Muscle layer of duodenum (tissue), 2 donors: ENCODE data around the gene SF3B1.

Experiments used
- H3K27ac ChIP-seq: one replicate; pipeline ENCODE4 v1.7.0; 2013; ENCODE audit warnings: mild to moderate bottlenecking, low read length
- H3K27me3 ChIP-seq: one replicate; pipeline ENCODE4 v1.7.0; 2013; ENCODE audit warnings: low read depth, mild to moderate bottlenecking, control low read depth, low read length
- H3K36me3 ChIP-seq, 2 donors: one replicate each; pipeline ENCODE4 v1.7.0; 2013; ENCODE audit warnings: low read length in 2 of 2, control low read depth in 1 of 2, mild to moderate bottlenecking in 1 of 2; ENCODE audit not compliant: insufficient read depth in 2 of 2, control insufficient read depth in 1 of 2
- H3K4me1 ChIP-seq, 2 donors: one replicate each; pipeline ENCODE4 v1.7.0; 2013; ENCODE audit warnings: low read length in 2 of 2, mild to moderate bottlenecking in 2 of 2, control low read depth in 1 of 2, moderate library complexity in 1 of 2; ENCODE audit not compliant: insufficient read depth in 2 of 2, control insufficient read depth in 1 of 2
- H3K4me3 ChIP-seq, 2 donors: one replicate each; pipeline ENCODE4 v1.7.0; 2013; ENCODE audit warnings: low read length in 2 of 2, low read depth in 1 of 2, mild to moderate bottlenecking in 1 of 2
- H3K9me3 ChIP-seq, 2 donors: one replicate each; pipeline ENCODE4 v1.7.0; 2013; ENCODE audit warnings: low read length in 2 of 2, control low read depth in 1 of 2, mild to moderate bottlenecking in 1 of 2; ENCODE audit not compliant: control insufficient read depth in 1 of 2
- donor health status: healthy.

SF3B1 gene

GRCh38 chr2:197431858-197432257 lies 3.0 kb downstream of the SF3B1 start:
- no peak overlapping the region for H3K4me3 ChIP-seq
- no peaks in the 10 kb centered on the region for H3K9me3 ChIP-seq
- peaks cover 0 to 5% of the 10 kb centered on the region in 2 donors for H3K36me3 ChIP-seq
- H3K27ac ChIP-seq = no peak overlapping the region
- H3K27me3 ChIP-seq = no peaks in the 10 kb centered on the region
- H3K4me1 ChIP-seq = peaks cover 20 to 49% of the 10 kb centered on the region in 2 donors

- H3K36me3 ChIP-seq = peaks cover 0 to 8% of the 10 kb centered on the region in 2 donors
- H3K27me3 ChIP-seq = no peaks in the 10 kb centered on the region
- H3K27ac ChIP-seq = no peak overlapping the region
- H3K4me3 ChIP-seq = no peak overlapping the region
- no peaks in the 10 kb centered on the region for H3K9me3 ChIP-seq
- H3K4me1 ChIP-seq = peaks cover 22 to 74% of the 10 kb centered on the region in 2 donors
Observed at GRCh38 chr2:197427986-197428385, 6.8 kb downstream of the SF3B1 start.

- H3K27me3 ChIP-seq = no peaks in the 10 kb centered on the region
- H3K9me3 ChIP-seq = no peaks in the 10 kb centered on the region
- H3K4me3 ChIP-seq = no peak overlapping the region
- H3K4me1 ChIP-seq = peaks cover 17 to 63% of the 10 kb centered on the region in 2 donors
- H3K36me3 ChIP-seq = peaks cover 0 to 11% of the 10 kb centered on the region in 2 donors
- no peak overlapping the region for H3K27ac ChIP-seq
Observed at GRCh38 chr2:197426723-197427603, 7.9 kb downstream of the SF3B1 start.

GRCh38 chr2:197425550-197425949 lies 9.3 kb downstream of the SF3B1 start:
- no peak overlapping the region for H3K4me3 ChIP-seq
- no peak overlapping the region for H3K27ac ChIP-seq
- peaks cover 14 to 49% of the 10 kb centered on the region in 2 donors for H3K4me1 ChIP-seq
- H3K36me3 ChIP-seq = peaks cover 5 to 16% of the 10 kb centered on the region in 2 donors
- no peaks in the 10 kb centered on the region for H3K9me3 ChIP-seq
- no peaks in the 10 kb centered on the region for H3K27me3 ChIP-seq

GRCh38 chr2:197423307-197423706 lies 11.5 kb downstream of the SF3B1 start:
- Histone ChIP-seq H3K36me3 (peaks cover 25 to 38% of the 10 kb centered on the region in 2 donors), H3K27ac (no peak overlapping the region), H3K9me3 (no peaks in the 10 kb centered on the region), H3K27me3 (no peaks in the 10 kb centered on the region), H3K4me3 (no peak overlapping the region), H3K4me1 (peaks cover 12 to 45% of the 10 kb centered on the region in 2 donors)

GRCh38 chr2:197419438-197419837 lies 15.4 kb downstream of the SF3B1 start:
- H3K9me3 ChIP-seq = no peaks in the 10 kb centered on the region
- peaks cover 0 to 12% of the 10 kb centered on the region in 2 donors for H3K4me1 ChIP-seq
- H3K4me3 ChIP-seq = no peak overlapping the region
- no peaks in the 10 kb centered on the region for H3K27me3 ChIP-seq
- peaks cover 50 to 59% of the 10 kb centered on the region in 2 donors for H3K36me3 ChIP-seq
- H3K27ac ChIP-seq = no peak overlapping the region

GRCh38 chr2:197416268-197416667 lies 18.6 kb downstream of the SF3B1 start:
- no peak overlapping the region for H3K4me3 ChIP-seq
- no peak overlapping the region for H3K27ac ChIP-seq
- H3K4me1 ChIP-seq = peaks cover 0 to 4% of the 10 kb centered on the region in 2 donors
- H3K36me3 ChIP-seq = peaks cover 61 to 68% of the 10 kb centered on the region in 2 donors
- no peaks in the 10 kb centered on the region for H3K9me3 ChIP-seq
- no peaks in the 10 kb centered on the region for H3K27me3 ChIP-seq

- no peaks in the 10 kb centered on the region for H3K9me3 ChIP-seq
- H3K27ac ChIP-seq = no peak overlapping the region
- no peaks in the 10 kb centered on the region for H3K27me3 ChIP-seq
- peaks cover 60 to 68% of the 10 kb centered on the region in 2 donors for H3K36me3 ChIP-seq
- H3K4me3 ChIP-seq = no peak overlapping the region
- no peaks in the 10 kb centered on the region for H3K4me1 ChIP-seq
Observed at GRCh38 chr2:197414515-197414914, 20.3 kb downstream of the SF3B1 start.

- H3K36me3 ChIP-seq = peaks cover 58 to 68% of the 10 kb centered on the region in 2 donors
- H3K9me3 ChIP-seq = no peaks in the 10 kb centered on the region
- H3K4me1 ChIP-seq = no peaks in the 10 kb centered on the region
- no peak overlapping the region for H3K27ac ChIP-seq
- H3K27me3 ChIP-seq = no peaks in the 10 kb centered on the region
- H3K4me3 ChIP-seq = no peak overlapping the region
Observed at GRCh38 chr2:197414039-197414438, 20.8 kb downstream of the SF3B1 start.

- no peak overlapping the region for H3K4me3 ChIP-seq
- H3K36me3 ChIP-seq = peaks cover 81 to 90% of the 10 kb centered on the region in 2 donors
- H3K4me1 ChIP-seq = no peaks in the 10 kb centered on the region
- no peaks in the 10 kb centered on the region for H3K27me3 ChIP-seq
- no peaks in the 10 kb centered on the region for H3K9me3 ChIP-seq
- no peak overlapping the region for H3K27ac ChIP-seq
Observed at GRCh38 chr2:197405582-197405981, 29.2 kb downstream of the SF3B1 start.

- H3K4me1 ChIP-seq = no peaks in the 10 kb centered on the region
- H3K9me3 ChIP-seq = no peaks in the 10 kb centered on the region
- H3K36me3 ChIP-seq = peaks cover 90 to 93% of the 10 kb centered on the region in 2 donors
- no peak overlapping the region for H3K4me3 ChIP-seq
- H3K27me3 ChIP-seq = no peaks in the 10 kb centered on the region
- H3K27ac ChIP-seq = no peak overlapping the region
Observed at GRCh38 chr2:197399887-197400540, 34.8 kb downstream of the SF3B1 start.
